COLO668 (cell line): Measurements from ENCODE around the gene PNKD.
"Not testable (repeated sequence)": the region's sequence is repeated elsewhere in the genome, so short reads cannot be mapped to it uniquely, and the experiment has no call there.

Source experiments
- DNase-seq: peaks from one replicate; lab custom pipeline; 2025; ENCODE audit not compliant: unreplicated experiment; lab: John Stamatoyannopoulos, UW

The PNKD gene

DNA sequence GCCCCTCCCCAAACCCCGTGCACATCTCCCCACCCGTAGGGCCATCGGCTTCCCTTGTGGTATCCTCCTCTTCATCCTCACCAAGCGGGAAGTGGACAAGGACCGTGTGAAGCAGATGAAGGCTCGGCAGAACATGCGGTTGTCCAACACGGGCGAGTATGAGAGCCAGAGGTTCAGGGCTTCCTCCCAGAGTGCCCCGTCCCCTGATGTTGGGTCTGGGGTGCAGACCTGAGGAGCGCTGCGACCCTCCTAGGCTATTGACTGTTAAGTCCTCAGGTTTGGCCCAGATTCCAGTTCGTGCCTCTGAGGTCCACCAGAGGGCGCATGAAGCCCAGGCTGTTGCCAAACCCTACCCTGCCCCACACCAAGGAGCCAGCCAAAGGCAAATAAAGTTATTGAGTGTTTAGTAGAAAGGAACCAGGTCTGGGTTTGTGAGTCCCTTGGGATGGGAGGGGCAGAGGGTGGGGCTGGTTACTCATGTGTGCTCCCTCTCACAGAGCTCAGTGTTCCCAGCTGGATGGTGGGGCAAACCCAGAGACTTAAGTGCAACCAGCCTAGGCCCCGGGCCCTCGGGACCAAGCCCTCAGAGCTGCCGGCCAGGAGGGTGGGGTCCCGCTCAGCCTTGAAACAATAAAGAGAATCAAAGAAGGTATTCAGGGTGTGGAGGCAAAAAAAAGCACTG is 2.4 kb downstream of the PNKD start:
- DNase-seq = peak; percentile 65

DNA sequence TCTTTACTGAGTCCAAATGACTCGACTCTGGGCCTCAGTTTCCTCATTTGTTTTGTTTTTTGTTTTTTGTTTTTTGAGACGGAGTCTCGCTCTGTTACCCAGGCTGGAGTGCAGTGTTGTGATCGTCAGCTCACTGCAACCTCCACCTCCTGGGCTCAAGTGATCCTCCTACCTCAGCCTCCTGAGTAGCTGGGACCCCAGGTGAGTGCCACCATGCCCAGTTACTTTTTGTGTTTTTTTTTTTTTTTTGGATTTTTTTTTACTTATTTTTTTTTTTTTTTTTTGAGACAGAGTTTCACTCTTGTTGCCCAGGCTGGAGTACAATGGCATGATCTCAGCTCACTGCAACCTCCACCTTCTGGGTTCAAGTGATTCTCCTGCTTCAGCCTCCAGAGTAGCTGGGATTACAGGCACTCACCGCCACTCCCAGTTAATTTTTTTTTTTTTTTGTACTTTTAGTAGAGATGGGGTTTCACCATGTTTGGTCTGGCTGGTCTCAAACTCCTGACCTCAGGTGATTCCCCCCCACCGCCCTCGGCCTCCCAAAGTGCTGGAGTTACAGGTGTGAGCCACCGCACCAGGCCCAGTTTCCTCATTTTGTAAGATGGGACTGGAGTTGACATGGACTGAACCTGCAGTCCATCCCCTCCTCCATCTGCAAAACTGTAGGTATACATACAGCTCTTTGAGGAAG is 3.0 kb downstream of the PNKD start:
- not testable (repeated sequence) for DNase-seq

DNA sequence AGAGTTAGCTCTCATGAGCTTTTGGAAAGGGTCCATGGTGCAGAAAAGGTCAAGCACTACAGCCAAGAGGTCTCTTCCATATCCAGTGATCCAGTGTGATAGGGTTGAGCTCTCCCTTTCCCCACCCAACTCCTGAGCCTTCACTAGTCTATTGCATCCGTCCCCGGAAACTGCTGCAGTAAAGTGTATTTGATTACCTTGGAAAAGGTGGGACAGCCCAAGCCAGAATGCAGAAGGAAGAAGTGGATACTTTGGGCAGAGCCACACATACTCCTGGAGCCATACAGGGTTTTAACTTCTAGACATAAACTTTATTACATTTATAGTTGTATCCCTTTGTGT is 3.6 kb downstream of the PNKD start:
- no peak for DNase-seq

DNA sequence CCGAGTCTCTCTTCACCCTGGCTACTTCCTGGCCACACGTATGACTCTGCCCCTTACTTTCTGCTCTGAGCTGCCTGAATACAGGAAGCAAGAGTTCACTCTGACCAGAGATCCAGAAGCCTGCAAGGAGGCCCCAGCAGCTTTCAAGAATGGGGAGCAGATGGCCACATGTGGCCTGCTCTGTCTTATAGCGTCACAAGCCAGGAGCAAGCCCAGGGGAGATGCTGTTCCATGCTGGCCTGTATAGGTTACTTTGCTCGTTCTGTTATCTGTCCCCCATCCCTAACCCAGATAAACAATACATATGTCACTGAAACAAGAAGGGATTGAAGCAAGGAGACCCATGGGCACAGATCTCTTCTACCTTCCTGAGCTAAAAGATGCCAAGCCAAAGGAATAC is 4.3 kb downstream of the PNKD start:
- no peak for DNase-seq

DNA sequence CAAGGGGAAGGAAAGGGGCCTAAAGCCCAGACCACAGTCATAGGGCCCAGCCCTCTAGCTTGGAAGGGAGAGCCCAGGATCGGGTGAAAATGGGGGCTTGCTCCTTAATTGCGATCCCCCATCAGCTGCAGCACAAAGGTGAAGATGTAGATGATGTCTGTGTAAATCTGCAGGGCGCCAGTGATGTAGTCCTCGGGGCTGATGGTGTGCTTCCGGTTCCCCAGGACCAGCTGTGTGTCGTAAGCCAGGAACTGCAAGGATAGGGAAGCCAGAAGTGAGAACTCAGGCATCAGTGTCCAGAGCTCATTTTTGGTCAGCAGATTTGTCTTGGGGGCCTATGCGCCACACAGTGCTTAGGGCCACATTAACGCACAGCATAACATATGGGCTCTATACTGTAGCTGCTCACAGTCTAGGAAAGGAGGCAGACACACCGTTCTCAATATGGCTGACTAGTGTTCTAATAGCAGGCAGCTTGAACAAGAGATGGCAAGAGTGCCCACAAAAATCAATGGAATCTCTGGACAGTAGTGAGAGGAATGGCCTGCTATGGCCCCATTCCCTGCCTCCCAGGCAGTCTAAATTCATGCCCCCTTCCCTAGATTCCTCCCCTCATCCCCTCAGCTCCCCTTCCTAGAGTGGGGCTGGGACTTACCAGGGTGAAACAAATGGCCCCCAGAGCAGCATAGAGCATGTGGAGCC is 5.2 kb downstream of the PNKD start:
- no peak for DNase-seq

DNA sequence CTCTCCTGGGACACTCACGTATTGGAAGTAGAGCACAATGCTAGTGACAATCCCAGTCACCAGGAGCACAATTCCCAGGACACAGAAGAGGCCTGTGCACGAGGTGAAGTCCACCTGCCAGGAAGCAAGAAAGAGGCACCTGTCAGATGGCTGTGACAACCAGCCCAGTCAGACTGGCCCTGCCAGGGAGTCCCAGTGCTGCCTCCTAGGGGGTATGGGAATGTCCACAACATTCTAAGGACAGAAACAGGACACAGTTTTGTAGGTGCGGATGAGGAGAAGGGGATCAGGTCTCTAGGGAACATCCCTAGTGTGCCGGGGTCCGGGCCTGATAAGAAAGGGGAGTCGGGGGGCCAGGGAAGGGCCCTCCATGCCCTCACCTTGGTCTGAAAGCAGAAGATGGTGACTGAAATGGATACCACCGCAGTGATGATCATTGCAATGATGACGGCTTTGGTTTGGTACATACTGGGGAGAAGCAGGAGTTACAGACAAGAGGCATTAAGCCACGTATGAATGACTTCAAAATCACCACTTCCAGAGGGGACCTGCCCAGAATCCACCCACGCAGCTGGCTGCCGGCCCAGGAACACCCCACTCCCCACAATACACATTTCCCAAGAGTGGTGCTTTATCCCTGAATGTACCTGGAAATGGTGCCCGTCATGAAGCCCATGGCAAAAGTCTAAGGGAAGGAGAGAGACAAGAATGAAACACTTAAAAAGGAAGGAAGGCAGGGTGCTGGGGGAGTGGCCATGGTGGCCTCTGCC is 6.9 kb downstream of the PNKD start:
- DNase-seq = peak; percentile 9

DNA sequence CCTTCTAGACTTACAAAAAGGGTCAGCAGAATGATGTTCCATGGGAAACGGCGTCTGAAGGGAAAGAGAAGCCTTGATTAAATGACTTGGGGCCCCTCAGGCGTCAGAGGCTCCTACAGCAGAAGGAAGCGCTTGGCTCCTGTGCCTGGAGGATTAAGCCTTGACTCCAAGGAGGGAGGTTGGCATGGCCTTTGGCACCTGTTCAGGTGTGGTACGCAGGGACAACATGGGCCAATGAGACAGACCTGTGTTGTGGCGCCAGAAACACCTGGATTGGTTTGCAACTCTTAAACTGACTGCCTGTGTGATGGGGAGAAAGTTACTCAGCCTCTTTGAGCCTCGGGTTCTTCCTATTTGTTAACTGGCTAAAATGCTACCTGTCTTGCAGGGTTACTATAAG is 7.6 kb downstream of the PNKD start:
- no peak for DNase-seq

DNA sequence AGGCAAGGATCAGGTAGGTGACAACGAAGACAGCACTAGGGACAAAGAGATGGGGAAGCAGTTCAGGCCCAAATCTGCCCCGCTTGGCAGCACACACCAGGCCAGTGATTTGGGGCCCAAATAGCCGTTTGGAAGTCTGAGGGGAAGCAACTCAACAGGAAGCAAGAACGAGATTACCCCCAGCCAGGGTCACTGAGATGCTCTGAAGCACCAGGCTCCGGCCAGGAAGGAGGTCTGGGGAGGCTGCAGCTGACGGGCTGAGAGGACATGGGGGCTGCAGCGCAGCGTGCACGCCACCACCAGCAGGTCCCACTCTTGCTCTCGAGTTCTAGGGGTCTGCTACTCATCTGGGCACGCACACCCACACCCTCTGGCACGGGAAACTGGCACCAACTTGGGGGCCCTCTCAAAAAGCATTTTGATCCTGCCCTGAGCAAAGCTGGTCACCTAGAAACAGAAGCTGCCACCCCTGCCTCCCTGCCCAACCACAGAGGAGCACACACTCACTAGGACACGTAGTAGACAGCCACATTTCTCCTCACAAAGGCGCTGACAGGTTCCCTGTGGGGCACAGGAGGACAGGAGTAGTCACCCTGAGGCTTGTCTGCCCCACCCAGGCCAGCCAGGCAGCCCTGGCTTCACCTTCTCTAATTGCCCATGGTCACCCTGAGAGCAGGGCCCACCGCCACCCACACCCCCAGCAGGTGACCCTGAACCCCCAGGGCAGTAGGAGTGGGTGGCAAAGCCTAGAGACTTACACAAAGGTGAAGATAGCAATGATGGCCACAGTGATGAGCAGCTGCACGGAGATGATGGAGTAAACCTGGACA is 8.4 kb downstream of the PNKD start:
- DNase-seq = no peak

DNA sequence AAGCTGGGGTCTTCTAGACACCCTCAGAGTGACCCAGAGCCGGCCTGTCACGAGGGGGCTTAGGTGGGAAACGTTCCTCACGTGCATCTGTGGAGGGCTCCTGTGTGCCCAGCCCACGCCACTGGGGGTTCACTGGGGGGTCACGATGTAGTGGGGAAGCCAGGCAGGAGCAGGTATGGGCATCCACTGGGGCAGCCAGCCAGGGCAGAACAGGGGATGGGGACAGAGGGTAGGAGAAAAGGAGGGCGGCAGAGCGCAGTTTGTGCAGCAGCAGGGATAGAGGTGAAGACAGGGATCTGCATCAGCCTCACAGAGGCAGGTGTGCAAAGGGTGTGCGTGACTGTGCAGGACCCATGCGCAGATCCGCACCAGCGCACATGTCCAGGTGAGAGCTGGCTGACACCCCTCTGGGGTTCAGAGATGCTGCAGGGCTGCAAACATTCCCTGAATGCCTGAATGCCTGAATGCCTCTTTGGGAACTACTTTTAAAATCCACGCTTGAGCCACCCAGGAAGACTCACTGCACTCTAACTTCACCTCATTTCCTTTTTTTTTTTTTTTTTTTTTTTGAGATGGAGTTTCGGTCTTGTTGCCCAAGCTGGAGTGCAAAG is 10.0 kb downstream of the PNKD start:
- DNase-seq = no peak

DNA sequence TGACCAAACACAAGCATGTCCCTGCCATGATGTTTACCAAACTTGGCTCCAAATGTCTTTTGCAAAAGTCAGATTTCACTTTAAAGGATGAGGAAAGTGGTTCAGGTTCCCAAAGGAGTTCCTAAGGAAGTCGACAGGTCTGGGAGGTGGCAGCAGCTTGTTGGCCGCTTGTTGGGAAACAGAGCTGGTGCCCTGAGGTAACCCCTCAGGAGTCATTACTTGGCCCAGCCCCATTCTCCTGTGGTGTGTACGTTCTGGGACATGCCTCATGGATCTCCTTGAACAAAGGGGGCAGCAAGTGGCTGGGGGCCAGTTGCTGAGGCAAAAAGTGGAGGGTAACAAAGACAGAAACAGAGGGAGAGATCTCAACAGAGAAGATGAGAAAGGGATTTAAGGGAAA is 11.1 kb downstream of the PNKD start:
- no peak for DNase-seq

DNA sequence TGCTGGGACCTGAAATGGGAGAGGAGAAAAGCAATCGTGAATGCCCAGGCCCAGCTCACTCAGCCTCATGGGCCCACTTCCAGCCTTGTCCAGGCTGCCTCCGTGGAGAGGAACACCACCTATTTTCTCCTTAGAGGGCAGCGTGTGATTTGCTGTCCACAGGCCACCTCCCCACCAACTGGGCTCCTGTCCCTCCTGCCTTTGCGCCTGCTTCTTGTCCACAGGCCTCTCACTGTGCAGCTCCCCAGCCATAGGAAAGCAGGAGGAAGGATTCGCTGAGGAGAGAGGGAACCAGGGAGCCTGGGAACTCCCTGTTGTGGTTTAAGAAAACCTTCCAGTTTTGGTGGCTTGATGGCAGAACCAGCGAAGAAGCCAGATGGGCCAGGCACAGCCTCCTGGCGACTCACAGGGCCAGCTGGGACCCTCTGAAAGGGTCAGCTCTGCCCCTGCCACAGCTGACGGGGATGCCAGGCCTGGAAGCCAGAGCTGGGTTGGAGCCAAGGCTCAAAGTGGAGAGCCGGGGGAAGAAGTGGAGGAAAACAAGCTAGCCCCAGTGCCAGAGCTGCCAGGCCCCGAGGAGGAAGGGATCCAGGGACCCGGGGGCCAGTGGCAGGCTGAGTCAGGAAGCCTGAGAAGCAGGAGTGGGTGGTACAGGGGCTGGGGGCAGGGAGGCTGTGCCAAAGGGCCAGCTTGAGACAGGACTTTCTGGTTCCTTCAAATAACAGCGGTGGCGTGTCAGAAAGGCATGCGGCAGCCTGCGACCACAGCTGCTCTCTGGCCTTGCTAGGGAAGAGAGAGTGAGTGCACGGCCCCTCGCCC is 12.1 kb downstream of the PNKD start:
- DNase-seq = no peak

DNA sequence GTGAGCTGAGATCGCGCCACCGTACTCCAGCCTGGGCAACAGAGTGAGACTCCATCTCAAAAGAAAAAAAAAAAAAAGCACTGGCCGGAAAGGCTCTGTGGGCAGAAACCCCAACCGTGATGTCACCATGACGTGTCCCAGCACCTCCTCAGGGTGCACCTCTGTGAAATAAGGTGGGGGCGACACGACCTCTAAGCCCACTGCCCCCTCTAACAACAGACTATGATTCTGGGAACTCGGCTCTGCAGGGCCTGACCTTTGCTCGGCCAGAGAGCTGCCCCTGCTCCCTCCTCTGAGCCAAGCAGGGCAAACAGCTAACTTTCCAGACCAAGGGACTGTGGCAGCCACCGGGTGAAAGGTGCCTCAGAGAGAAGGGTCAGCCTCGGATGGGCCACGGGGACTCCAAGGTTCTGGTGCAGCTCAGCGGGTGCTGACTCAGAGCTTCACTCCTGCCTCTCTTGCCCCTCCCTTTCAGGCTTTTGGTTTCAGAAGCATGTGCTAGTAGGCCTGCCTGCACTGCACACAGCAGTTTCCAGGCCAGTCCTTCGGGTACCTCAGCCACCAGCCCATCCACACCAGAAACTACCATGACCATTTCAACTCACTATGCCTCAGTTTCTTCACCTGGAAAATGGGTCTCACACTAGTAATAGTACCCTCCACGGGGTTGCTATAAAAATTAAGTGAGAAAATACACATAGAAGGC is 13.9 kb downstream of the PNKD start:
- DNase-seq = no peak

DNA sequence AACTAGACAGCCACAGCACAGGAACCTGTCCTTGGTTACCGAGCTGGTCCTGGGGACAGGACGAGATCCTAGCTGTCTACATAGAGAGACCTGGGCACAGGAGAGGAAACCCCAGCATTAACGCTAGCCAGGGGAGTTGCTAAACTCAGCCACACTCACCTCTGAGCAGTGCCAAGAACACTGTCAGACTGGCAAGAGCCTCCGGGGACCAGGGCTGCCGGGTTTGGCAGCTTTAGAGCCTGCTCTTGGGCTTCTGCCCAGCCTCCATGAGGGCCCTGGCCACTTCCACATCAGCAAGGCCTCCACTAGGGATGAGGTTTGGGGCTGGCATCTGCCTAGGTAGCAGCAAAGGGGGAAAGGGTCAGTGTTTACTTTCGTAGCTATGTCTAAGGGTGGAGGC is 15.3 kb downstream of the PNKD start:
- no peak for DNase-seq

DNA sequence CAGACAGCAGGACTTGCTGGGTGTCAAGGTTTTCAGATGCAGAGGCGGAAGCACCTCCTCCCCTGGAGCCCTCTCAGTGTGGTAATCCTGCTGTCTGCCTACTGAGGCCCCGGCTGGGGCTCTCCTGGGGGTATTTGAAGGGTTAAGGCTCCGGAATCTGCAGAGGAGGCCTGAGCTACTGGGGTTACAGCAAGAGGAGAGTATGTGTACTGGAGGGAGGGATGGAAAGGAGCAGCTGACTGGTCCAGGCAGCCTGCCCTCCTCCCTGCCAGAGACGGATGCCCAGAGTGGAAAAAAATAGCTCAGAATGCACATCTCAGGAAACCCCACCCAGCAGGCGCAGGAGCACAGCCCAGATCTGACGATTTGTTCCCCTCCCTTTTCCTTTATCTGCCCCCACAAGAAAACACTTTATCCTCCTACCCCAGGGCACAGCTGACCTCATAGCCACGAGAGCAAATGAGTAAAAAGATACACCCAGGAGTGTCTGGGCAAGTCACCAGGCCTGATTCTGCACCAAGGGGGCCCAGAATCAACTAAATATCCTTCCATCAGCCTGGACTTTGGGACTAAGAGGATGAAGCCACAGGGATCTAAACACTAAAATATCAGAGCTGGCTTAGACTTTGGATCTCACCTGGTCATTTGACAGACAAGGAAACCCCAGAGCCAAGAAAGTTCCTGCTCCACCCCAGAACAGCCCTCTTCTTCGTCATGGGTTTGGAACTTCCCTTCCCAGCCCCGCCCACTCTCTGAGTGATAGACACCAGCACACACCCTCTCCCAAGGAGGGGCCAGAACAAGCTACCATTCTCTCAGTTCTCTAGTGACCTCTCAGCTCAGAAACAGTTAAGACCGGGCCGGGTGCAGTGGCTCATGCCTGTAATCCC is 16.5 kb downstream of the PNKD start:
- no peak for DNase-seq

DNA sequence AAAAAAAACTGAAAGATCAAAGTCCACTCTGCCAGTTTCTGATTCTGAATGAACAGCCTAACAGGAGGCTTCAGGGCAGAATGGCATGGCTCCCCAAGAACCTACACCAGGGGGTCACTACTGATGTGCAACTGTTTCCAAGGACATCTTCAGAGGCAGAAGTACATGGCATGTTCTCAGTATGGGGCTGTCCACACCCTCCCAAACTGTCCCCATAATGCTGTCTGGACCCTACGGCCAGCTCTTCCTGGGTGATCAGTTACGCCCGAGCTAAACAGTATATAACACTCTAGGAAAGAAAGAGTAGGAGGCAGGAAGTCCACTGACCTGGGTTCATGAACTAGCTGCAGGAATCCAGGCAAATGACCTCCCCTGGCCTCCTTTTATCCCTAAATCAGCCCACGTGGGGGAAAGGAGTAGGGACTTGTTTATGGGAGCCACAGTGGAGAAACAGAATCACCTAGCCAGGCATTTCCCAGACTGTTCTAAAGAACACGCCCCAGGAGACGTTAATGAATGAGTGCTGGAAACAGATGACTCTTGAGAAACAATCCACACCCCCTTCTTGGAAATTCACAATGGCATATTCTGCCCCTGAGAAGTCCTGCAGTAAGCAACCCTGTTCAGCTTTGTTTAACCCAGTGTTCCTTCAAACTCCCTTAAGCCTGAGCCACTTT is 19.5 kb downstream of the PNKD start:
- DNase-seq = no peak

DNA sequence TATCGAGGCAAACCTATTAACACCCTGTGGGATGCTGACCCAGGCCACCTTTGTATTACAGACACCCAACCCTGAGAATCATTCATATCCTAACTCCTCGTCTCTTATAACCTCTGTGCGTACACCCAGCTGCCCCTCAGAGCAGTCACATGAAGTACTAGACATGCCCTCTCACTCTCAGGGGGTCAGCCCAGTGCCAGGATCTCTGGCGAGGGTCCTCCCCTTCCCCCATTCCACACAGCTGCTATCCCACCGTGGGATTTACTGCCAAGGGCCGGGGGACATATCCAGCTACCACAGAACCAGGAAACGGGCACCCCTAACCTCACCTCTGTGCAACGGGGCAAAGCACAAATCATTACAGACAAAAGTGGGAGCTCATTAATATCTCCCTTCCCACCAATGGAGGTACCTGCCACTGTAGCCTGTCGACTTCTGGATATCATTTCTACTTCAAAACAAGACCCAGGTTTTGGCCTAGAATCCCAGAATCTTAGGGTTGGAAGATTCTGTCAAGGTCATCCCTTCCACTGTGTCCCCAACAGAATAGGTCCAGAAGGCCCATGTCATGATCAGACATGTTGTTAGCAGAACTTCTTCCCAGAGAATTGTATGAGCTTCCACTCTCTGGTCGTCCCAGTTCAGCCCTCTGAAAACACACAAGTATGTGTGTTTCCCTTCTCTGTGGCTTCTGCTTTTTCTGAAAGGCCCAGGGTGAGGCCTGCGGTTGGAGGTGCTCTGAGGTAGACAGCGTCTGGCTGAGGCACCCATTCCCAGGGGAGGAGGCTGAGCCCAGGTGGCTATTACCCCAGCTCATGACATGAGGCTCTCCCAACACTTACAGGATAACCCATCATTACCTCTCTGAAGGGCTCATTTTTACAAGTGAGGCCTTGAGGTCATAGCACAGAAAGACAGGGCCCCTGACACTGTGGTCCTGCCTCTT is 20.3 kb downstream of the PNKD start:
- no peak for DNase-seq
